Adrenal gland (tissue), 12 donors: ENCODE data around the gene THBD. TPM values are rescaled to one million over a fixed set of nuclear protein-coding genes. Genes with fewer than 3 reads are reported as not detected.
A peak's percentile ranks its signal among the peaks of the same experiment; 100 is the strongest.

Source experiments
- DNase-seq, 7 donors: peaks; one replicate each; pipeline ENCODE4 v3.0.0-alpha.2; 2019 to 2020
- H3K27ac ChIP-seq, 5 donors: fragments of 200-600 bp; sonication (generic) in 4 of 5; 1 replicate in 3 of 5; 2 replicates in 2 of 5; pipeline versions ENCODE4 v1.5.1 to v1.8.0; 2016 to 2020; ENCODE audit warnings: mild to moderate bottlenecking in 1 of 5
- H3K27me3 ChIP-seq: fragments of 200-600 bp; 2 replicates; pipeline ENCODE4 v1.8.0; 2021
- H3K36me3 ChIP-seq, 2 donors: fragments of 200-600 bp; replicated peaks in 1 of 2; 1 replicate in 1 of 2; 2 replicates in 1 of 2; pipeline versions ENCODE4 v1.5.1 to v1.8.0; 2018 to 2022
- H3K4me1 ChIP-seq, 2 donors: fragments of 200-600 bp; replicated peaks in 1 of 2; 1 replicate in 1 of 2; 2 replicates in 1 of 2; pipeline versions ENCODE4 v1.5.1 to v1.8.0; 2018 to 2021
- H3K4me3 ChIP-seq, 4 donors: fragments of 200-600 bp; sonication (generic) in 3 of 4; one replicate each; pipeline ENCODE4 v1.5.1; 2016 to 2018
- H3K9me3 ChIP-seq, 3 donors: fragments of 200-600 bp; sonication (generic) in 1 of 3; replicated peaks in 1 of 3; 1 replicate in 2 of 3; 2 replicates in 1 of 3; pipeline versions ENCODE4 v1.5.1 to v1.8.0; 2016 to 2021
- CTCF ChIP-seq, 6 experiments: fragments of 450-650 bp in 4 of 6; fragments of 200-600 bp in 2 of 6; sonication (generic) in 1 of 6; IDR thresholded peaks; 1 replicate in 5 of 6; 2 replicates in 1 of 6; pipeline versions ENCODE4 v1.5.1 to v1.8.0; 2016 to 2021; ENCODE audit warnings: antibody characterized with exemption in 6 of 6, mild to moderate bottlenecking in 2 of 6, moderate library complexity in 1 of 6
- POLR2A ChIP-seq, 2 donors: fragments of 450-650 bp; IDR thresholded peaks; one replicate each; pipeline ENCODE4 v1.6.1; 2017; ENCODE audit warnings: antibody characterized with exemption in 2 of 2, mild to moderate bottlenecking in 2 of 2, moderate library complexity in 1 of 2
- WGBS, 4 donors: extraction: QIAGEN DNeasy Blood & Tissue Kit in 2 of 4; methylation state at CpG; one replicate each; pipeline versions ENCODE4 v1.1.5 to v1.1.7; 2013 to 2017; 5-methylcytosine and 5-hydroxymethylcytosine counted together
- intact Hi-C, 2 donors: fragments of 100-400 bp; cut with DNase I; formaldehyde crosslinking; loops; one replicate each; pipeline versions ENCODE4 v1.14.1 to v1.15.0; 2022 to 2023
- polyA plus RNA-seq, 3 donors: library from polyadenylated mRNA; stranded (reverse); fragments of 200-250 nt in 2 of 3; fragments of 350-450 nt in 1 of 3; fragmentation: Illumina TruSeq in 1 of 3; extraction: RNeasy Lipid Tissue Mini Kit (QIAGEN cat#74804) in 1 of 3; gene quantifications; one replicate each; pipeline ENCODE4 v1.2.3, GENCODE V29; 2013 to 2014
- total RNA-seq, 9 donors: library from RNA; depleted of rRNA in 4 of 9; stranded (reverse); fragments of >200 nt in 4 of 9; fragments of 120-200 nt in 1 of 9; fragmentation: NEBNext Ultra II Directional in 1 of 9; extraction: Animal tissue kit (Norgen Biotek cat#: 25700) in 1 of 9; gene quantifications; one replicate each; pipeline versions ENCODE4 v1.1.0 to v1.2.4, GENCODE V29; 2013 to 2023
- donor health status: healthy with polysubstance abuse.
- donor health status: Bipolar disorder and iron deficiency.
- donor health status: DM: yes; HTN: yes; CAD: no.
- donor health status: DM: no; HTN: no; CAD: no.
- donor health status: DM: no; HTN: no; CAD: no.
- donor health status: DM: yes; HTN: yes; CAD: no.

The THBD gene
- total and polyA plus RNA-seq, 12 donors, result 1.2 to 58.0 (median 17.5) TPM

DNA sequence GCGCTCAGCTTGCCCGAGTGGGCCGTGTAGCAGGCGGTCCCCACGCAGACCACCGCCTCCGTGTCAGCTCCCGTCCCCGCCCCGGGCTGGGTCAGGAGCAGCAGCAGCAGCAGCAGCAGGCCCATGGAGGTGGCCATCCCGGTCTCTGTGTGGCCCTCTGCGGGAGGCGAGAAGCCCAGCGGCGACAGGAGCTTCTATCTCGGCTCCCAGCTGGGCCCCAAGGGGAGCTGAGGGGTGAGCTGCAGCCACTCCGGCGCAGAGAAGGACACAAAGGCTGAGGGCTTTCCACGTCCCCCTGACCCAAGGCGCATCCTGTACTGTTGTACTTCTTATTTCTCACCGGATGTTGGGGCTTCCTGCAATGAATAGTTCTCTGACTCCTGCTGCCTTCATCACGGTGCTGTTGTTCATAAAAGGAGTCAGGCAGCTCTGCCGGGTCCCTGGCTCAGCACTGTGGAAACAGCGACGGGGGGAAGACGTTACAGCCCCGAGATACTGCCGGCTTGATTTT, 36.6 kb upstream of the THBD start, which contains the start of gene CD93:
Gene CD93, minus strand, starts transcription at position 269 of the 511 bp plus-strand sequence. Its CDS starts 132 bp downstream, at position 137.
- no peaks in the 10 kb centered on the region for H3K9me3 ChIP-seq
- H3K27me3 ChIP-seq, result no peaks in the 10 kb centered on the region
- H3K36me3 ChIP-seq, result no peaks in the 10 kb centered on the region
- DNase-seq, result peak in 4 of 7 donors; percentile 53 to 77 (median 58)
- no peak for TF ChIP-seq CTCF (IDR thresholded peaks at IDR 0.05)
- peak; percentile 34 to 49 for TF ChIP-seq POLR2A (IDR thresholded peaks at IDR 0.05)
- peak within 1 kb of the TSS in 1 of 4 donors; percentile 46 for H3K4me3 ChIP-seq
- WGBS, 4 donors, result 45 to 64% (median 60%) methylated on average over 8 to 28 of the region's 28 CpGs
- intact Hi-C loops, result no loop called here
- peaks cover 0 to 4% of the 10 kb centered on the region in 2 donors for H3K4me1 ChIP-seq
- H3K27ac ChIP-seq, result peak within 1 kb of the TSS; percentile 19 to 92 (median 70)

GRCh38 chr20:23085436-23086055, 36.1 kb upstream of the THBD start:
- Histone ChIP-seq H3K4me3 (peak overlapping the region in 1 of 4 donors; percentile 46), H3K36me3 (no peaks in the 10 kb centered on the region), H3K27me3 (no peaks in the 10 kb centered on the region), H3K27ac (peak overlapping the region in 4 of 5 donors; percentile 43 to 92 (median 80)), H3K4me1 (peaks cover 0 to 2% of the 10 kb centered on the region in 2 donors), H3K9me3 (no peaks in the 10 kb centered on the region)
- TF ChIP-seq CTCF (IDR thresholded peaks at IDR 0.05) (no peak), POLR2A (IDR thresholded peaks at IDR 0.05) (no peak)
- DNase-seq, result no peak
- 70 to 78% (median 72%) methylated on average over 11 to 23 of the region's 23 CpGs for WGBS, 4 donors
- intact Hi-C loops, result no loop called here

- Histone ChIP-seq H3K4me1 (no peaks in the 10 kb centered on the region), H3K27ac (peak overlapping the region in 3 of 5 donors; percentile 43 to 92 (median 89)), H3K36me3 (no peaks in the 10 kb centered on the region), H3K4me3 (peak overlapping the region in 1 of 4 donors; percentile 46), H3K27me3 (no peaks in the 10 kb centered on the region), H3K9me3 (no peaks in the 10 kb centered on the region)
- 49 to 85% (median 69%) methylated on average over 6 to 24 of the region's 24 CpGs for WGBS, 4 donors
- peak in 1 of 7 donors; percentile 32 for DNase-seq
- TF ChIP-seq CTCF (IDR thresholded peaks at IDR 0.05) (no peak), POLR2A (IDR thresholded peaks at IDR 0.05) (no peak)
- intact Hi-C loops, result no loop called here
Observed at GRCh38 chr20:23084845-23085365, 35.4 kb upstream of the THBD start.

- intact Hi-C loops, result no loop called here
Observed at GRCh38 chr20:23084282-23084844, 34.9 kb upstream of the THBD start.

More at GRCh38 chr20:23084282-23084844, 34.9 kb upstream of the THBD start:
- 76 to 85% (median 81%) methylated on average over 15 to 17 of the region's 17 CpGs for WGBS, 4 donors
- Histone ChIP-seq H3K36me3 (no peaks in the 10 kb centered on the region), H3K27me3 (no peaks in the 10 kb centered on the region), H3K4me3 (peak overlapping the region in 1 of 4 donors; percentile 46), H3K27ac (peak overlapping the region in 3 of 5 donors; percentile 43 to 92 (median 89)), H3K4me1 (no peaks in the 10 kb centered on the region), H3K9me3 (no peaks in the 10 kb centered on the region)
- TF ChIP-seq POLR2A (IDR thresholded peaks at IDR 0.05) (no peak), CTCF (IDR thresholded peaks at IDR 0.05) (no peak)
- no peak for DNase-seq
